Right lung (tissue), 5 donors: Measurements from ENCODE around the gene GRIA1. TPM values are rescaled to one million over a fixed set of nuclear protein-coding genes. Genes with fewer than 3 reads are reported as not detected.

Experiments used
- DNase-seq, 2 donors: peaks; one replicate each; pipeline ENCODE4 v3.0.0-alpha.2; 2013
- polyA plus RNA-seq, 5 donors: library from polyadenylated mRNA; unstranded; fragments of 120-200 nt; gene quantifications; one replicate each; pipeline versions ENCODE4 v1.2.1 to v1.2.3, GENCODE V29; 2013; ENCODE audit warnings: inconsistent platforms in 1 of 5, low replicate concordance in 1 of 5; ENCODE audit not compliant: insufficient read length in 5 of 5, insufficient read depth in 1 of 5

GRIA1 gene
- polyA plus RNA-seq, 5 donors: 9.5 to 18.0 (median 13.1) TPM

- no peak for DNase-seq
These were observed 6.4 kb downstream of the GRIA1 start for GRCh38 chr5:153496835-153497234.

- no peak for DNase-seq
These were observed 8.0 kb downstream of the GRIA1 start for GRCh38 chr5:153498516-153498915.

- no peak for DNase-seq
These were observed 9.7 kb downstream of the GRIA1 start for GRCh38 chr5:153500178-153500577.

GRCh38 chr5:153504726-153505125, 14.3 kb downstream of the GRIA1 start:
- no peak for DNase-seq

GRCh38 chr5:153508700-153509099, 18.2 kb downstream of the GRIA1 start:
- no peak for DNase-seq

- DNase-seq: no peak
These were observed 21.2 kb downstream of the GRIA1 start for GRCh38 chr5:153511622-153512021.

- no peak for DNase-seq
These were observed 22.7 kb downstream of the GRIA1 start for GRCh38 chr5:153513156-153513555.

- DNase-seq: no peak
These were observed 24.8 kb downstream of the GRIA1 start for GRCh38 chr5:153515301-153515700.

GRCh38 chr5:153516504-153517240, 26.2 kb downstream of the GRIA1 start:
- no peak for DNase-seq

- no peak for DNase-seq
These were observed 26.8 kb downstream of the GRIA1 start for GRCh38 chr5:153517241-153517611.

- DNase-seq: no peak
These were observed 29.7 kb downstream of the GRIA1 start for GRCh38 chr5:153520137-153520536.

GRCh38 chr5:153520952-153521351, 30.5 kb downstream of the GRIA1 start:
- no peak for DNase-seq

GRCh38 chr5:153523211-153523610, 32.7 kb downstream of the GRIA1 start:
- no peak for DNase-seq

GRCh38 chr5:153523831-153524230, 33.4 kb downstream of the GRIA1 start:
- DNase-seq: no peak

- DNase-seq: no peak
These were observed 35.1 kb downstream of the GRIA1 start for GRCh38 chr5:153525536-153525935.

- no peak for DNase-seq
These were observed 40.1 kb downstream of the GRIA1 start for GRCh38 chr5:153530357-153531143.

- DNase-seq: no peak
These were observed 43.1 kb downstream of the GRIA1 start for GRCh38 chr5:153533546-153533945.

- no peak for DNase-seq
These were observed 43.6 kb downstream of the GRIA1 start for GRCh38 chr5:153534102-153534501.

- DNase-seq: no peak
These were observed 46.7 kb downstream of the GRIA1 start for GRCh38 chr5:153537207-153537606.

GRCh38 chr5:153539983-153540382, 49.5 kb downstream of the GRIA1 start:
- no peak for DNase-seq

- DNase-seq: no peak
These were observed 52.1 kb downstream of the GRIA1 start for GRCh38 chr5:153542536-153542935.

- no peak for DNase-seq
These were observed 52.8 kb downstream of the GRIA1 start for GRCh38 chr5:153543288-153543687.

- DNase-seq: no peak
These were observed 53.5 kb downstream of the GRIA1 start for GRCh38 chr5:153543959-153544470.
